NCI-H2171 treated with DMSO at 0.1 percent for 48 hours (cell line): ENCODE data around the gene PRSS37.

Source experiments
- DNase-seq: peaks from one replicate; lab custom pipeline; 2025; lab: John Stamatoyannopoulos, UW

Gene PRSS37

DNA sequence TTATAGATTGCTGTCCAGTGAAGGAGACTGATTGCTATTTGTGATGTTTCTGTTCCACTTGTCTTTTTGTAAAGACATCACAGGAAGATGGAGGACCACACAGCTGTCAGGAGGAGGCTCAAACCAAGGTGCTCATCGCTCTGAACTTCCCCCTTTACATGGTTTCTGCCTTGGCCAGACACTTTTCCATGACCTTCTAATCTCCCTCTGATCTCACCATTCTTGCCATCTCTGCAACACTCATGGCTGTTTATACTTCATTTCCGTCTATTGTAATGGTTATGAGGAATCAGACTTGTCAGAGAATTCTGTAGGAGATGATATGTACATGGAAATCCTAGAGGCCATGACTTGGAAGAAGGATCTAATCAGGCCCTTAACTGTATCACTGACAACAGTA lies 53.0 kb downstream of the PRSS37 start:
- no peak for DNase-seq
